GM23248 (cell line): Measurements from ENCODE around the gene PLOD1.
"Not testable (repeated sequence)": the region's sequence is repeated elsewhere in the genome, so short reads cannot be mapped to it uniquely, and the experiment has no call there.

Experiments used
- EZH2 ChIP-seq: fragments of 200-600 bp; sonication (generic); IDR thresholded peaks from 2 replicates; pipeline ENCODE4 v1.6.1; 2018; ENCODE audit warnings: antibody characterized with exemption, mild to moderate bottlenecking; ENCODE audit not compliant: insufficient read depth, poor library complexity, severe bottlenecking
- EZH2phosphoT487 ChIP-seq: fragments of 200-600 bp; sonication (generic); IDR thresholded peaks from 2 replicates; pipeline ENCODE4 v1.6.1; 2018; ENCODE audit warnings: antibody characterized with exemption, moderate library complexity, mild to moderate bottlenecking, low read depth; ENCODE audit not compliant: insufficient read depth

DNA sequence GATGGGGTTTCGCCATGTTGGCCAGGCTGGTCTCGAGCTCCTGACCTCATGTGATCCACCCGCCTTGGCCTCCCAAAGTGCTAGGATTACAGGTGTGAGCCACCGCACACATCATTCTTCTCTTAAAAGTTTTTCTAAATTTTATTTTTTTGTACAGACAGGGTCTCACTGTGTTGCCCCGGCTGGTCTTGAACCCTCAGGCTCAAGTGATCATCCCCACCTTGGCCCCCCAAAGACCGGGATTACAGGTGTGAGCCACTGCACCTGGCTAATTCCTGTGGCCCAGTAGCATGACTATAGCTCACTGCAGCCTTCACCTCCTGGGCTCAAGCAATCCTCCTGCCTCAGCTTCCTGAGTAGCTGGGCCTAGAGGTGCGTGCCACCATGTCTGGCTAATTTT lies 5.3 kb downstream of the PLOD1 start:
- TF ChIP-seq EZH2, EZH2phosphoT487: not testable (repeated sequence)
